K562 treated with DMSO at 1 percent for 24 hours (cell line): Measurements from ENCODE around the gene ZNF512. TPM values are rescaled to one million over a fixed set of nuclear protein-coding genes. Genes with fewer than 3 reads are reported as not detected.

Experiments
- total RNA-seq: library from RNA; unstranded; fragments of 300-600 nt; gene quantifications from 2 replicates; pipeline ENCODE4 v1.2.3, GENCODE V29; 2022; ENCODE audit warnings: low read depth; ENCODE audit not compliant: insufficient read depth

Gene ZNF512
- 27.7 and 28.1 TPM in 2 replicates for total RNA-seq

GRCh38 chr2:27582695-27583389, at the start of gene ZNF512:
Gene ZNF512, plus strand, starts transcription at chr2:27583042. Its CDS starts 71 bp downstream, at chr2:27583113.

DNA sequence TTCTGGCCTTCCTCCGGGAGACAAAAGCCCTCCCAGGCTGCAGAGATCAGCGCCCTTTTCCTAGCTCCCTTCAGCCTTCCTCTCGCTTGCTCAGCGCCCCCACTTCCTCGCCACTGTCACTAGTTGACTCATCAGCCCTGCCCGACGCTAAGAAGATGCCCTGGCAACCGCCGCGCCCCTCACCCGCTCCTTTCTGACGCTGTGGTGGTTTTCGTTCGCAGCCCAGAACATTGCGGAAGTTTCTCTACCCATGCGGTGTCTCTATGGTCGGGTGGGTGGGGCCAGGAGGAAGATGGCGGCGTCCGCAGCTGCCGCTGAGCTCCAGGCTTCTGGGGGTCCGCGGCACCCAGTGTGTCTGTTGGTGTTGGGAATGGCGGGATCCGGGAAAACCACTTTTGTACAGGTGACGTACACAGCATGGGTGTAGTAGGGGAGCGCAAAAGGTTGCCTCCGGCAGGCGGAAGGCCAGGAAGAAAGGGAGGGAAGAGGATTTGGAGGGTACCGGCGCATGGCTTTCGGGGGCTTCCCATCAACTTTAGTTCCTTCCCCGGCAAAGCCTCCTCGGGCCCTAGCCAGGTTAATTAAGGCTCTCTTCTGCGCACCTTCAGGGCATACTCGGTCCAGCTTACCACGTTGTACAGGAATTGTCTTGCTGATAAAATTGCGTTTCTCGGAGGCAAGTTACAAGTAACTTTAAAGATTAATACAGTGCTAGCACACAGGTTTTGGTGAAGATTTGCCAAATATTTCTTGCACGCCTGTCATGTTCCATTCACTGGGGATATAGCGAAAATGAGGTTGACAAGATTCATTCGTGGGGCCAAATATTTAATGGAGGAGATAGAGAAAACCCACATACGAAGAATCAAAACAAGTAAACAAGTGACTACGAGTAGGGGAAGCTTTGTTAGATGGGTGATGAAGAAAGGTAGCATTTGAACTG, 46.2 kb downstream of the ZNF512 start, which contains the start of the genes CCDC121 and GPN1:
CCDC121 (minus strand) TSS at position 246 of the 943 bp plus-strand sequence. CDS start 1,213 bp downstream, outside the sequence.
GPN1 (plus strand) TSS at position 284 of the 943 bp plus-strand sequence; CDS start at position 293, 9 bp downstream.

DNA sequence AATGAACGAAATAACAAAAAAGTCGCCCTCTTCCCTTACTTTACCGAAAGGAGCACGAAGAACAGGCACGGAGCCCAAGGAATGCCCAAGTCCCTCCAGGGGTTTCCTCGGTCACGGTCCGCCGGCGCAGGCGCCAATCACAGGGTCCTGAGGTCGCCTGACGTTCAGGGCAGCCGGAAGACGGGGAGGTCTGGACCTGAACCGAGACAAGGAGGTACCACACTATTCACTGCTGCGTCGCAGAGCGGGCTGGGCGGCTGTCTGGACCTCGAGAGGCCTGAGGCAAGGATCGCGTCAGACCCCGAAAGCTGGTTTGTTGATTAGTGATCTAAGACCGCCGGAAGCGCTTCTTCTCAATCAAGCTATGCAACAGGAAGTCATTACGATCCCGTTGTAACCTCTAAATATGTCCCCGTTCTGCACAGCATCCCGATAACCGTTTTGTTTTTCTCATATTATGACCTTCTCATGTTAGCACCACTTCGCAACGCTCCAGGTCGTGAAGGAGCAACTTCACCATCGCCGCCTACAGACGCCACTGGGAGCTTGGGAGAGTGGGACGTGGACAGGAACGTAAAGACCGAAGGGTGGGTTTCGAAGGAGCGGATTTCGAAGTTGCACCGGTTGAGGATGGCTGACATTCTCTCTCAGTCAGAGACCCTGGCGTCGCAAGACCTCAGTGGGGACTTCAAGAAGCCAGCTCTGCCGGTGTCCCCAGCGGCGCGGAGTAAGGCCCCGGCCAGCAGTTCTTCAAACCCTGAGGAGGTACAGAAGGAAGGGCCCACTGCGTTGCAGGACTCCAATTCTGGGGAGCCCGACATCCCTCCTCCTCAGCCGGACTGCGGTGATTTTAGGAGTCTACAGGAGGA, 80.7 kb downstream of the ZNF512 start, which contains the start of the genes SLC4A1AP and SUPT7L:
SLC4A1AP (plus strand) TSS at position 605 of the 869 bp plus-strand sequence; CDS start at position 631, 26 bp downstream.
SUPT7L (minus strand) TSS at position 330 of the 869 bp plus-strand sequence. CDS start 1,422 bp downstream, outside the sequence.

Other genes with a start within 250 kb of the ZNF512 start
- gene GTF3C2, start 226.3 kb upstream of the ZNF512 start, total RNA-seq: 48.9 and 53.5 TPM in 2 replicates
- 60.9 and 61.9 TPM in 2 replicates for gene EIF2B4, start 212.7 kb upstream of the ZNF512 start, total RNA-seq
- 89.8 and 91.5 TPM in 2 replicates for gene SNX17, start 212.4 kb upstream of the ZNF512 start, total RNA-seq
- 16.2 and 19.4 TPM in 2 replicates for gene ZNF513, start 202.3 kb upstream of the ZNF512 start, total RNA-seq
- gene PPM1G, start 173.5 kb upstream of the ZNF512 start, total RNA-seq: 120 and 121 TPM in 2 replicates
- 68.5 and 71.1 TPM in 2 replicates for gene NRBP1, start 154.4 kb upstream of the ZNF512 start, total RNA-seq
- 2.4 and 3.1 TPM in 2 replicates for gene KRTCAP3, start 140.7 kb upstream of the ZNF512 start, total RNA-seq
- gene IFT172, start 93.3 kb upstream of the ZNF512 start, total RNA-seq: 11.7 and 13.2 TPM in 2 replicates
- 26.3 and 28.8 TPM in 2 replicates for gene FNDC4, start 87.8 kb upstream of the ZNF512 start, total RNA-seq
- 0.52 TPM in 1 of 2 replicates, not detected in the other for gene GCKR, start 86.2 kb upstream of the ZNF512 start, total RNA-seq
- gene CCDC121, start 46.0 kb downstream of the ZNF512 start, total RNA-seq: 3.1 and 6.8 TPM in 2 replicates
- 38.7 and 40.3 TPM in 2 replicates for gene GPN1, start 46.0 kb downstream of the ZNF512 start, total RNA-seq
- 29.6 and 32.2 TPM in 2 replicates for gene SUPT7L, start 80.6 kb downstream of the ZNF512 start, total RNA-seq
- gene SLC4A1AP, start 80.8 kb downstream of the ZNF512 start, total RNA-seq: 34.2 and 36.1 TPM in 2 replicates
- gene MRPL33, start 188.7 kb downstream of the ZNF512 start, total RNA-seq: 73.8 and 78.4 TPM in 2 replicates